Omental fat pad (tissue), 4 donors: Measurements from ENCODE around the gene BCAP31. TPM values are rescaled to one million over a fixed set of nuclear protein-coding genes. Genes with fewer than 3 reads are reported as not detected.

Experiments used
- ATAC-seq: fragments of 150-250 bp; one replicate; pipeline ENCODE4 v1.9.1; 2016; ENCODE audit warnings: mild to moderate bottlenecking, moderate library complexity; ENCODE audit not compliant: low FRiP score
- DNase-seq: peaks from one replicate; pipeline ENCODE4 v3.0.0-alpha.2; 2019; ENCODE audit warnings: low spot score
- CTCF ChIP-seq, 3 donors: fragments of 450-650 bp; IDR thresholded peaks; one replicate each; pipeline ENCODE4 v1.5.1; 2016 to 2017; ENCODE audit warnings: antibody characterized with exemption in 3 of 3, mild to moderate bottlenecking in 3 of 3, moderate library complexity in 2 of 3
- total RNA-seq, 4 donors: library from RNA; depleted of rRNA; stranded (reverse); fragments of >200 nt; gene quantifications; one replicate each; pipeline ENCODE4 v1.1.0, GENCODE V29; 2016

BCAP31 gene
- total RNA-seq, 4 donors from 2014 or later: 119 to 421 (median 240) TPM

GRCh38 chrX:153741446-153741845 lies 17.3 kb upstream of the BCAP31 start:
- TF ChIP-seq CTCF (IDR thresholded peaks at IDR 0.05): no peak
- ATAC-seq (no peak), DNase-seq (no peak)

- TF ChIP-seq CTCF (IDR thresholded peaks at IDR 0.05): no peak
- no peak for ATAC-seq
Observed at GRCh38 chrX:153740631-153741222, 16.5 kb upstream of the BCAP31 start.

GRCh38 chrX:153739754-153740486 lies 15.7 kb upstream of the BCAP31 start:
- no peak for TF ChIP-seq CTCF (IDR thresholded peaks at IDR 0.05)

More at GRCh38 chrX:153740631-153741222, 16.5 kb upstream of the BCAP31 start:
- no peak for DNase-seq

GRCh38 chrX:153738056-153738605 lies 13.9 kb upstream of the BCAP31 start:
- ATAC-seq (no peak), DNase-seq (no peak)
- no peak for TF ChIP-seq CTCF (IDR thresholded peaks at IDR 0.05)

More at GRCh38 chrX:153739754-153740486, 15.7 kb upstream of the BCAP31 start:
- ATAC-seq (no peak), DNase-seq (no peak)

GRCh38 chrX:153736871-153737441 lies 12.8 kb upstream of the BCAP31 start:
- TF ChIP-seq CTCF (IDR thresholded peaks at IDR 0.05): no peak
- ATAC-seq (no peak), DNase-seq (no peak)

GRCh38 chrX:153736071-153736820 lies 12.1 kb upstream of the BCAP31 start:
- TF ChIP-seq CTCF (IDR thresholded peaks at IDR 0.05): no peak
- DNase-seq: no peak
- ATAC-seq: no peak
